ENCODE data around the gene ATRIP.

DNA sequence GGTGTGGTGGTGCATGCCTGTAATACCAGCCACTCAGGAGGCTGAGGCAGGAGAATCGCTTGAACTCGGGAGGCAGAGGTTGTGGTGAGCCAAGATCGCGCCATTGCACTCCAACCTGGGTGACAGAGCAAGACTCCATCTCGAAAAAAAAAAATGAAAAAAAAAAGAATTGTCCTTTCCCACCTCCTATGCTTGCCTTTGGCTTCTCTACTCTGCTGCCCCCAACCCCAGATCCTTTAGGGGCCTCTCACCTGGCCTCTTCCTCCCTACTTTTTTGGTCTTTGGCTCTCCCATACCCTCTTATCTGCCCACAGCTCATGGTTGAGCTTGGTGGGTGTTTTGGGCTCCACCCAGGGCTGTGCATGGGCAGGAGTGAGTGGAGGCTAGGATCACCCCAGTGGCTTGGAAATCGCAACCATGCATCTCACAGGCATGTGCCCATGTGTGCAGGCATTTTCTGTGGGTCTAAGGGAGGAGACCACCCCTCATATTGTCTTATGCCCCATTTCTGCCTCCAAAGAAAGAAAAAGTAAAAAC lies 59.5 kb downstream of the ATRIP start:
- TF ChIP-seq, protein P1, sequence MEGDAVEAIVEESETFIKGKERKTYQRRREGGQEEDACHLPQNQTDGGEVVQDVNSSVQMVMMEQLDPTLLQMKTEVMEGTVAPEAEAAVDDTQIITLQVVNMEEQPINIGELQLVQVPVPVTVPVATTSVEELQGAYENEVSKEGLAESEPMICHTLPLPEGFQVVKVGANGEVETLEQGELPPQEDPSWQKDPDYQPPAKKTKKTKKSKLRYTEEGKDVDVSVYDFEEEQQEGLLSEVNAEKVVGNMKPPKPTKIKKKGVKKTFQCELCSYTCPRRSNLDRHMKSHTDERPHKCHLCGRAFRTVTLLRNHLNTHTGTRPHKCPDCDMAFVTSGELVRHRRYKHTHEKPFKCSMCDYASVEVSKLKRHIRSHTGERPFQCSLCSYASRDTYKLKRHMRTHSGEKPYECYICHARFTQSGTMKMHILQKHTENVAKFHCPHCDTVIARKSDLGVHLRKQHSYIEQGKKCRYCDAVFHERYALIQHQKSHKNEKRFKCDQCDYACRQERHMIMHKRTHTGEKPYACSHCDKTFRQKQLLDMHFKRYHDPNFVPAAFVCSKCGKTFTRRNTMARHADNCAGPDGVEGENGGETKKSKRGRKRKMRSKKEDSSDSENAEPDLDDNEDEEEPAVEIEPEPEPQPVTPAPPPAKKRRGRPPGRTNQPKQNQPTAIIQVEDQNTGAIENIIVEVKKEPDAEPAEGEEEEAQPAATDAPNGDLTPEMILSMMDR (IDR thresholded peaks at IDR 0.05), result no peak
- TF ChIP-seq POLR2AphosphoS5 (IDR thresholded peaks at IDR 0.05; ENCODE audit: low read depth, low read length), result no peak

All from Panc1 (cell line).